ENCODE results near the gene AMELX.

The AMELX gene

GRCh38 chrX:11293113-11293512 is at the start of gene AMELX:
Gene AMELX, plus strand, starts transcription at chrX:11293413. Its CDS starts 1,376 bp downstream, at chrX:11294789.
- DNase-seq (ENCODE audit: low read depth, low spot score) = no peak

DNA sequence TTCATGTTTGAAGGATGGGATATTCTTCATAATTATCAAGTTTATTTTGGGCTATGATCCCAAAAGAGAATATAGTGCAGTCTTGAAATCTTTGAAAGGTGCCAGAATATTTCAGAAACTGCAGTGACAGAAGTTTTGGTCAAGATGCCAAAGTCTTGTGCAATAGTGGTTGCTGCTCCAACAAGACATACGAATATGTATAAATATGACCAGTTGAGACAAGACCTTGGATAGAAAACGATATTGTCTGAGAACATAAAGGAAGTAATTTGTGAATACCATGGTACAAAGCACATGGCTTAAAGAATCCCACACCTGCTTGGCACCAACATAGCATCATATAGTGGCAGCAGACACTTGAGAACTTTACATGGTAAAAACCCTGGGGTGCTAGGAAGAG is 48.6 kb upstream of the AMELX start:
- DNase-seq (ENCODE audit: low read depth, low spot score) = no peak

GRCh38 chrX:11254417-11255109 is 38.6 kb upstream of the AMELX start:
- no peak for DNase-seq (ENCODE audit: low read depth, low spot score)

GRCh38 chrX:11257290-11257689 is 35.9 kb upstream of the AMELX start:
- no peak for DNase-seq (ENCODE audit: low read depth, low spot score)

DNA sequence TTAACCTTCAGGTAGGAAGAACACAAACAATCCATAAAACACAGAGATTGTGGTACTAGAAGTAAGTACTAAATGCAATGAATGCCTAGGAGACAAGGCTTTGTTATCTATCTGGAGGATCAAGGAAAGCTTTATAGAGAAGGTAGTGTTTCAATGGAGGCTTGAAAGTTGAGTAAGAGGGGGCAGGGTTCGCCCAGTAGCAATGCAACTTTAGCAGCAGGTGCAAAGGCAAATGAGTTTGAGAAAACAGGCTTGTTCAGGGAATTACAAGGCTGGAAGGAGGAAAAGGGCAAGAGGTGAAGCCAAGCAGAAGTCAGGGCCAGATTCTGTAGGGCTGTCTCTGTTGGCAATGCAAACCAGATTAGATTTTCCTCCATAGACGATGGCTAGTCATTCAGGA is 35.5 kb upstream of the AMELX start:
- DNase-seq (ENCODE audit: low read depth, low spot score) = no peak

- DNase-seq (ENCODE audit: low read depth, low spot score) = no peak
These were observed 33.8 kb upstream of the AMELX start for GRCh38 chrX:11259437-11259836.

- DNase-seq (ENCODE audit: low read depth, low spot score) = no peak
These were observed 32.0 kb upstream of the AMELX start for GRCh38 chrX:11261260-11261659.

GRCh38 chrX:11264925-11265324 is 28.3 kb upstream of the AMELX start:
- DNase-seq (ENCODE audit: low read depth, low spot score) = no peak

DNA sequence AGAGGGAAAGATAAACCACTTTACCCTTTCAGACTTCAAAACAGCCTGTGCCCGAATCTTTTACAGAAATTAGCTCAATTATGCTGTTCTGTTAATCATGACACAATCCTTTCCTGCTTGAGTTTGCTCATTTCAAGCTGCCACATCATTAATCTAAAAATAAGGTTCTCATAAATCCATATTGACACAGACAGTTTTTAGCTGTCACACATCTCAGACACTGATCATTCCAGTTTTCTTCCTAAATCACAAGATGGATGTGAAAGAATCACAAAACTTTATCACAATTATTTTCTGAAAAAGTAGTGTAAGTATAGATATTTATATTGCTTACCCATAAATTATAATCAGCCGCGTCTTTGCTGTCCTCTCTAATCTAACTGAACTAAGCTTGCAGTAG is 27.9 kb upstream of the AMELX start:
- DNase-seq (ENCODE audit: low read depth, low spot score) = no peak

DNA sequence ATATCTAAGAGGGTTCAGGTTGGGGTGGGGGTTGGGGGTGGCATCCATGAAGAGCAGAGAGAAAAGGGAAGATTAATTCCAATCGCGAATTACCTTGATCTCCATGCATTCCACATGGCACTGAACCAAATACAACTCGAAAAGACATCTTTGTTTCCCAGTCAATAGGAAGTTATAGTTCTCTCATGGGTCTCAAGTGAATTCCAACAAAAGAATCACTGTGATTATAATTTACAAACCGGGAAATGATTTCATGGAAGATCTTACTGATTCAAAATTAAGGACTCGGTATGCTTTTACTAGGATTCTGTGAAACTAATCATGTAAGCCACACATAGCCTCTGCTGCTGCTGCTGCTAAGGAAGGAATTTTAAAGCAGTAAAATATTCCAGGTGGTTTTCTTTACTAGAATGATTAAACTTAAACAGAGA is 26.6 kb upstream of the AMELX start:
- no peak for DNase-seq (ENCODE audit: low read depth, low spot score)

- DNase-seq (ENCODE audit: low read depth, low spot score) = no peak
These were observed 25.8 kb upstream of the AMELX start for GRCh38 chrX:11267425-11267824.

GRCh38 chrX:11269006-11269405 is 24.2 kb upstream of the AMELX start:
- DNase-seq (ENCODE audit: low read depth, low spot score) = no peak

DNA sequence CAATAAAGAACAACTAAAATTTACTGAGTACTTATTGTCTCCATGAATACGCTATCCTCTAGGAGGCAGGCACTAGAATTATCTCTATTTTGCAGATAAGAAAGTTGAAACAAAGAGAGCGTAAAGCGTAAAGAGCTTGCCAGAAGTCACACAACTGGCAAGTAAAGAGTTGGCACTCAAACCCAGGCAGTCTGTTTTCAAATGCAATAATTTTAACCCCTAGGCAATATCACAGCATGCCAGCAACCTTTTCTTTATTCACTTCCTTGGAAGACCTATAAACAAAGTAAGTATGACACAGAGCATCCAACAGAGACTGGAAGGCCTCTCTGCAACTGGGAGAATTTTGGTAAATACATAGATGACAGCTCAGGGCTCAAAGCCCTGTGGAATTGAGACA is 23.2 kb upstream of the AMELX start:
- no peak for DNase-seq (ENCODE audit: low read depth, low spot score)

DNA sequence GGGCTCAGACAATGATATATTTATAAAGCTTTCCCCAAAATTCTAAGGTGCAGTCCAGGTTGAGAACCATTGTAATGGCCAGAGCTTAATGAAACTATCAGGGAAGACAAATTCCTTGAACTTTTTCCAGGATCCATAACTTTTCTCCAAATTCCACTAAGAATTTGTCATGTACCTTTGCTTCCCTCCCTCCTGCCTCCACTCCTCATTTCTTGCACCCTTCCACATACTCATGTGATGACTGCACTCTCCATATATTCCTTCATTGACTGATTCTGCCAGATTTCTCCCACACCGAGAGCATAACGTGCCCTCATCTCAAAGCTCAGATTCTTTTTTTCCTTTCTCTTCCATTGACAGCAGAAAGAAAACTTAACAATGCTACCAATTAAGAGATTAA is 20.9 kb upstream of the AMELX start:
- no peak for DNase-seq (ENCODE audit: low read depth, low spot score)

DNA sequence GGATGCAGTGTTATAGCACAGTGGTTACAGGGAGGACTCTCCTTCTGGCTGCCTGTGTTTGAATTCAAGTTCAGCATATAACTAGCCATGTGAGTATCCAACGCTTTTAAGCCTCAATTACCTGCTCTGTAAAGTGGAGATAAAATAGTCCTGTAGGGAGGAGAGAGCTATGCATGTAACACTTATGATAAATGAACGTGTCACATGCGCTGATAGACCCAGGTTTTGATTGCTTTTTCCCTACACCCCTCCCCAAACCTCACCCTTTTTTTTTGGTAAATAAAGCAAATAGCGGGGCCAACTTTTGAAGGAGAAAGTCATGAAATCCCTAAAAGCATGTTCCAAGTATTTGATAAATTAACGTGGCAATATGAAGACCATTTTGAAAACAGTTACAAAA is 20.4 kb upstream of the AMELX start:
- no peak for DNase-seq (ENCODE audit: low read depth, low spot score)

DNA sequence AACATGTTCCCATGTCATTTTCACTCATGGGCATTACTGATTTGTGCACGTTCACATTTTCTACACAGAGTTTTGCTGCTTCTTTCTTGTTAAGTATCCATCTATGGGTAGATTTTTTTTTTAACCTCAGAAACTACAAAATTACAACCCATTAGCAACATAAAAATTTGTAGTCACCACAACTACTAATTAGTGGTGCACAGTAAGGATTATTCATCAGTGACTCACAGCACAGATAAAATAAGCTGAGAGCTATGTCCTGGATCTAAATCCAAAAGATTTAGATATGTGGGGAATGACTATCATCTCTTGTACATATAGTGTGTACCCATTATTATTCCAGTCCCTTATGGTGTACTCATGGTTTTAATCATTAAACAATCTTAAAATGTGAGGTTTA is 19.7 kb upstream of the AMELX start:
- no peak for DNase-seq (ENCODE audit: low read depth, low spot score)

DNA sequence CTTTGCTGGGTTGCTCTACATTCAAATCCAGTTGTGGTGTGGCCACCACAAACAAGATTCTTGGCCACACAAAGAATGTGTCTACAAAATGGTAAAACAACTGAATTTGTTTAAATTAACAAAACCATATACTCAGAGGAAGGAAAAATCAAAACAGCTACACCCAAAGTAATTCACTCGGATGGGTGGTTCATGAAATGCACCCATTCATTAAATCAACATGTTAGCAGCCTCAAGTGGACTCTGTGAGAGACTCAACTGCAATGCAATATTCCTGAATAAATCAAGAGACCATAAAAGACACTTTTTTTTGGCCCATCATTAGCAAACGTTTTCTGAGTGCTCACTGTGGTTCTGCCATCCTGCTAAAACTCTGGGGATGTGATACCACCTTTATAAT is 11.2 kb upstream of the AMELX start:
- DNase-seq (ENCODE audit: low read depth, low spot score) = no peak

DNA sequence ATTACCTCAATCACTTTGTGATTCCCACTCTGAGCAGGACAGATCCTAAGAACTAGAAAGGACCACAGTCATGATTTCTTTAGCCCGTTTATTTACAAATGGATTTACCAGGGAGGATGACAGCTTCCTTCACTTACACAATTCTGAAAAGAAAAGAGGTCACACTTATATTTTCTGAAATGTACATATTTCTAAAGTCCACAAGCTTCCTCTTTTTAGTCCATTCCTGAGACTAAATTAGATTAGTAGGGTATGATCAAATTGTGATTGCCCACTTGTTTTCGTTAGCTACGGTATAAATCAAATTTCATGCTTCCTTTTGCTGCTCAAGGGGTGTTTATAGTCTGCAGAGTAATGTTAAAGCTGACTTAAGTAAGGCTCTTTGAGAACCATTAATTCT is 7.6 kb upstream of the AMELX start:
- no peak for DNase-seq (ENCODE audit: low read depth, low spot score)

DNA sequence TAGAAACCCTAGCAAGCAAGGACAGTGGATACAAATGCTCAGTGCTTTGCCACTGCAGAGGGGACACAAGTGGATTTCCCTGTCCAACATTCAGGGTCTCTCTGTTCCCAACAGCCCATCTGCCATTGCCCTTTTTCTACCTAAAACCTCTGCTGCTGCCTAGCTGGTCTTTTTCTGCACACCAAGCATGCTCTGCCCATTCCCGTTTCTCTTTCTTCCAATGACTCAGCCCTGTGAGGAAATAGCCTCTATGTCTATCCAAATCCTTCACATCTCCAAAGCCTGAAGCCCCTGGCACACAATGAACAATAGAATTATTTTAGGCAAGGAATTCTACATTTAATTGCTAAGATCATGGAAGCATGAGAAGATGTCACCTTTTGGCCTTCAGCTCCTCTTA is 5.7 kb upstream of the AMELX start:
- no peak for DNase-seq (ENCODE audit: low read depth, low spot score)

DNA sequence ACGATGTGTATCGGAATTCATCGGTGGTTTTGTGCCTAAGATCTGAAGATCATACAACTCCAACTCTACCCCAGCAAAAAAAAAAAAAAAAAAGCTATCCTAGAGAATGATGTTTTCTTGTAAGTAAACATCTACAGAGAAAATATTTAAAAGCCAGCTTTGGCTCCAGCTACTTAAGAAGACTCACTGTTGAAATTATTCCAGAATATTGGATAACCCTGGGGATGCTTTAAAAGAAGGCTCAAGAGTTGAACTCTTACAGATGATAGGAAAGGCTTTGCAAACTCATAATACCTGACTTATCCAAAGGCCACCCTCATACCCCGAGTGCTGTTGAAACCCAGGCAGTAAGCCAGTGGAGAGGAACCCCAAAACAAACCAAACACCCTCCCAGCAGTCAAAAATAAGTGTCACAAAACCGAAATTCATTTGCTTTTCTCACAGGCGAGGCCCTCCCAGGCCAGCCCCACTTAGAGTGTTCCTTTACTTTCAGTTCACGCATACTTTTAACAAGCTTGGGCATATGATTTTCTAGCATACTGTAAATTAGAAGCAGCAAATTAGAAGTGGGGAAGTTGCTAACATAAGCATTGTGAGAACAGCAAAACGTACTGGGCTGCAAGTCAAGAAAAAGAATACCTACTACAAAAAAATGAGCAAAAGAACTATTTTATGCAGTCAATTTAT is 2.7 kb upstream of the AMELX start:
- DNase-seq (ENCODE audit: low read depth, low spot score) = no peak

DNA sequence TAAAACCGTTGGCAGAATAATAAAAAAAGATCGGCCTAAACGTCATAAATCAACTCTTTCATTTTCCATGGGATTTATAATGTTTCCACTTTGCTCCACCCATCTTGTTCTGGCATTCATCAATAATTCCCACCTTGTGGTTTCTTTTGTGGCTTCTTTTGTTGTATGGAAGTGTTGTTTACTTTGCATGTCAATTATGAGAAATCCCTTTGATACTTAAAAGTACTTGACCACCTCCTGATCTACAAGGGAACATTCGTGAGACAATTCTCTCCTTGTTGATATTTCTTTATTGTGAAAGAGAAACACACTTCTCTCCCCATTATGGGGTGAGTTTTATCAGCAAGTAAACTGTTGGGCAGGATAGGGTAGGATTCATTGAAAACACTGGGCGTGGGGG is 2.8 kb downstream of the AMELX start:
- no peak for DNase-seq (ENCODE audit: low read depth, low spot score)

DNA sequence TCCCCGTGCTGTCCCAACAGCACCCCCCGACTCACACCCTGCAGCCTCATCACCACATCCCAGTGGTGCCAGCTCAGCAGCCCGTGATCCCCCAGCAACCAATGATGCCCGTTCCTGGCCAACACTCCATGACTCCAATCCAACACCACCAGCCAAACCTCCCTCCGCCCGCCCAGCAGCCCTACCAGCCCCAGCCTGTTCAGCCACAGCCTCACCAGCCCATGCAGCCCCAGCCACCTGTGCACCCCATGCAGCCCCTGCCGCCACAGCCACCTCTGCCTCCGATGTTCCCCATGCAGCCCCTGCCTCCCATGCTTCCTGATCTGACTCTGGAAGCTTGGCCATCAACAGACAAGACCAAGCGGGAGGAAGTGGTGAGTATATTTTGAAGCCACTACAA is 5.4 kb downstream of the AMELX start:
- DNase-seq (ENCODE audit: low read depth, low spot score) = no peak

DNA sequence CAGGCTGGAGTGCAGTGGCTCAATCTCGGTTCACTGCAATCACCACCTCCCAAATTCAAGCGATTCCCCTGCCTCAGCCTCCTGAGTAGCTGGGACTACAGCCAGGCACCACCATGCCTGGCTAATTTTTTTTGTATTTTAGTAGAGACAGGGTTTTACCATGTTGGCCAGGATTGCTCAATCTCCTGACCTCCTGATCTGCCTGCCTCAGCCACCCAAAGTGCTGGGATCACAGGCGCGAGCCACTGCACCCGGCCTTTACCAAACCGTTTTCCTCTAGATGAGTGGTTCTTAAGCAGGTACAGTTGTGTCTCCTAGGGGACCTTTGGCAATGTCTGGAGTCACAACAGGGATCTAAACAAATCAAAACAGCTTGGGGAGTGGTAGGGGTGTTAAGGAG is 11.6 kb downstream of the AMELX start:
- no peak for DNase-seq (ENCODE audit: low read depth, low spot score)

DNA sequence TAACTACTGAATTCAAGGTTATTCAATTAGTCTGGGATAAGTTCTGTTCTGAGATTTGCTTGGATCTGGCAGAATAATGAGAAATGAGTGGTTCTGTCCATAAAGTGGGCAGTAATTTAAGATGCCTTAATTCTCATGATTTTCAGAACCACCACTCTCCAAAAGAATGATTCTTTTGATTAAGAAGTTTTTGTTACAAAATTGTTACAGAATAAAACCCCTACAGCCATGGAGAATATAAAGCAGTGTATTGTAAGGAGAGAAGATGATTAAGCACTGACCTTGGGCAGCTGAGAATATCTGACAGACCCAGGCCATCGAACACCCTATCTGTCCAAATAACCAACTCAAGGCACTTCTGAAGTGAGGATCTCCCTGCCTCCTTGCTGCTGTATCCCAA is 12.4 kb downstream of the AMELX start:
- DNase-seq (ENCODE audit: low read depth, low spot score) = no peak

Data from smooth muscle cell of the brain vasculature (primary cell).